Lower lobe of right lung (tissue), 2 donors: ENCODE data around the gene ARID1A. TPM values are rescaled to one million over a fixed set of nuclear protein-coding genes. Genes with fewer than 3 reads are reported as not detected.

ENCODE experiments used
- ATAC-seq, 2 donors: fragments of 200-7000 bp; cut with Tn5 transposase; one replicate each; pipeline ENCODE4 v1.9.1; 2020 to 2022; ENCODE audit warnings: mild to moderate bottlenecking in 2 of 2, moderate library complexity in 2 of 2
- DNase-seq: peaks from one replicate; pipeline ENCODE4 v3.0.0-alpha.2; 2020
- H3K27ac ChIP-seq: fragments of 200-600 bp; one replicate; pipeline ENCODE4 v1.8.0; 2022
- H3K27me3 ChIP-seq: fragments of 200-600 bp; one replicate; pipeline ENCODE4 v1.8.0; 2022; ENCODE audit warnings: low read depth
- H3K36me3 ChIP-seq: fragments of 200-600 bp; one replicate; pipeline ENCODE4 v1.8.0; 2022; ENCODE audit warnings: mild to moderate bottlenecking
- H3K4me1 ChIP-seq: fragments of 200-600 bp; one replicate; pipeline ENCODE4 v1.8.0; 2022
- H3K4me3 ChIP-seq: fragments of 200-600 bp; one replicate; pipeline ENCODE4 v1.8.0; 2022; ENCODE audit warnings: mild to moderate bottlenecking
- H3K9me3 ChIP-seq: fragments of 200-600 bp; one replicate; pipeline ENCODE4 v1.8.0; 2022
- intact Hi-C: fragments of 100-400 bp; cut with DNase I; formaldehyde crosslinking; loops from one replicate; pipeline ENCODE4 v1.11.0; 2022
- total RNA-seq: library from RNA; stranded (reverse); fragmentation: NEBNext Ultra II Directional; extraction: Animal tissue kit (Norgen Biotek cat#: 25700); gene quantifications from one replicate; pipeline ENCODE4 v1.2.1, GENCODE V29; 2021
- TF ChIP-seq, protein P1 (sequence below): fragments of 200-600 bp; IDR thresholded peaks from one replicate; pipeline ENCODE4 v1.8.0; 2022; ENCODE audit warnings: antibody characterized with exemption, mild to moderate bottlenecking
- donor health status: DM: no; HTN: yes; CAD: no; lungs with severe emphysema.

Gene ARID1A
- total RNA-seq, 1 donor from 2014 or later: 72.4 TPM

DNA sequence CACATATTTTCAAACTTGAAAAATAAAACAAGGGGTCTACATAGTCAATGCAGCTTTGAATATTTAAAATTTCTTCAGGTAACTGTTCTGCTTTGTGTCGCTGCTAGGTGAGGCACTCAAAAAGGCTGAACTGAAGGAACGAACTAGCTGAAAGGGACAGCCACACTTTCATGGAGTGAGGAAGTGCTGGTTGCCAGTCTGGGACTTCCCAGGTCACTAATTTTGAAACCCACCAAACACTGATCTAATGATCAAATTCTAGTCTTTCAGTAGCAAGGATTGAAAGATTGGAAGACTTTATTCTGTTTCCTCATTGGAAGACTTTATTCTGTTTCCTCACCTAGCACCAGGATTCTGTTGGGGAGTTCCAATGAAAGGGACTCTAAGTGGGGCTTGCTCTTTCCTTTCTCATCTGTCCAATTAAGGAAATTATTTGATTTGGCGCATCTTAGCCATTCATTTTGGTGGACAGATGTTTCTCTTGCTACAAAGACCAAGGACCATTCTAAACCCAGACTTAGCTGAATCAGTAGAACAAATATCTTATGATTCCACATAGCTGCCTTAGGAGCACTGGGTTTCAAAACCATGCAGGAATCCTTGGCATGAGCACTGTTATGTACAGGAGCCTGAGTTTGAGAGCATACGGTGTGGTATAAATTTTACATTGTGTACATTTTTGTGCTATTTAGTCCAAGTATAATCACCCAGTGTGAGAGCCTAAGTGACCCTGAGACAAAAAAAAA, 10.9 kb upstream of the ARID1A start:
- no peak for ATAC-seq
- intact Hi-C loops: no loop called here
- Histone ChIP-seq H3K27ac (no peak overlapping the region), H3K36me3 (no peaks in the 10 kb centered on the region), H3K9me3 (no peaks in the 10 kb centered on the region), H3K4me3 (no peak overlapping the region), H3K27me3 (no peaks in the 10 kb centered on the region), H3K4me1 (no peaks in the 10 kb centered on the region)
- TF ChIP-seq, protein P1, sequence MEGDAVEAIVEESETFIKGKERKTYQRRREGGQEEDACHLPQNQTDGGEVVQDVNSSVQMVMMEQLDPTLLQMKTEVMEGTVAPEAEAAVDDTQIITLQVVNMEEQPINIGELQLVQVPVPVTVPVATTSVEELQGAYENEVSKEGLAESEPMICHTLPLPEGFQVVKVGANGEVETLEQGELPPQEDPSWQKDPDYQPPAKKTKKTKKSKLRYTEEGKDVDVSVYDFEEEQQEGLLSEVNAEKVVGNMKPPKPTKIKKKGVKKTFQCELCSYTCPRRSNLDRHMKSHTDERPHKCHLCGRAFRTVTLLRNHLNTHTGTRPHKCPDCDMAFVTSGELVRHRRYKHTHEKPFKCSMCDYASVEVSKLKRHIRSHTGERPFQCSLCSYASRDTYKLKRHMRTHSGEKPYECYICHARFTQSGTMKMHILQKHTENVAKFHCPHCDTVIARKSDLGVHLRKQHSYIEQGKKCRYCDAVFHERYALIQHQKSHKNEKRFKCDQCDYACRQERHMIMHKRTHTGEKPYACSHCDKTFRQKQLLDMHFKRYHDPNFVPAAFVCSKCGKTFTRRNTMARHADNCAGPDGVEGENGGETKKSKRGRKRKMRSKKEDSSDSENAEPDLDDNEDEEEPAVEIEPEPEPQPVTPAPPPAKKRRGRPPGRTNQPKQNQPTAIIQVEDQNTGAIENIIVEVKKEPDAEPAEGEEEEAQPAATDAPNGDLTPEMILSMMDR: no peak
- no peak for DNase-seq

GRCh38 chr1:26686795-26687194, 9.0 kb upstream of the ARID1A start:
- Histone ChIP-seq H3K27me3 (no peaks in the 10 kb centered on the region), H3K27ac (no peak overlapping the region), H3K4me1 (peaks cover 12% of the 10 kb centered on the region), H3K9me3 (no peaks in the 10 kb centered on the region), H3K4me3 (no peak overlapping the region), H3K36me3 (no peaks in the 10 kb centered on the region)
- DNase-seq (no peak), ATAC-seq (no peak)
- TF ChIP-seq, protein P1: no peak
- intact Hi-C loops: no loop called here

DNA sequence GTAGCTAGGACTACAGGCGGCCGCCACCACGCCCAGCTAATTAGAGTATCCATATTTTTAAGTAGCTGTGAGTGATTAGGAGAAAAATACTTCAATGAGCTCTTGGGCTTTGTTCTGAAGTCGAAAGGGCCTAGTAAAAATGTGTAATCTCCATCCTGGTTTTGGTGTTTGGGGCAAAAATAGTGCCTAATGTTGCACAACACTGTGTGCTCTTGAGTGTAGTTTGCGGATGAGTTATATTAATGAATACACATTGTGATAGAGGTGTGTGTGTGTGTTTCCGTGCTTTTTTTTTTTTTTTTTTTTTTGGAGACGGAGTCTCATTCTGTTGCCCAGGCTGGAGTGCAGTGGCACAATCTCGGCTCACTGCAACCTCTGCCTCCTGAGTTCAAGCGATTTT, 6.3 kb upstream of the ARID1A start:
- DNase-seq: no peak
- ATAC-seq: no peak
- H3K27ac ChIP-seq: no peak overlapping the region

DNA sequence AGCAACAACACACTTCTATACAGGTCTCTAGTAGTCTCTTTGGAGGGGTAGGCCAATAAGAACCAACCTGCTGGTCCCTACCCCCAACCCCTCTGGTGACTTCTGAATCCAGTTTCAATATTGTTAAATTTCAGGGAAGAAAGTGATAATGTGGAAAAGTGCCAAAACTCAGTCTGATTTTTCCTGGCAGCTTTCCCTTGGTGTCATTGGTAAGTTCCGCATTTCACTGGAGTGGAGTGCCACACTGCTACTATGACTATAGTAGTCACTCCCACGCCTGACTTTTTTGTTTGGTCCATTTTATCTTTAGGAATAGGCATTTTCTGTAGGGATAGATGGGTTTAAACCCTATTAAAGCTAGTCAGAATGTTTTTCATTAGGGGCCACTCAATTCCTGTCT, 5.7 kb upstream of the ARID1A start:
- H3K27ac ChIP-seq: no peak overlapping the region
- no peaks in the 10 kb centered on the region for H3K27me3 ChIP-seq

More for the DNA sequence above, 6.3 kb upstream of the ARID1A start:
- Histone ChIP-seq H3K27me3 (no peaks in the 10 kb centered on the region), H3K9me3 (no peaks in the 10 kb centered on the region), H3K4me1 (peaks cover 28% of the 10 kb centered on the region), H3K36me3 (no peaks in the 10 kb centered on the region), H3K4me3 (no peak overlapping the region)
- TF ChIP-seq, protein P1: no peak
- intact Hi-C loops: no loop called here

DNA sequence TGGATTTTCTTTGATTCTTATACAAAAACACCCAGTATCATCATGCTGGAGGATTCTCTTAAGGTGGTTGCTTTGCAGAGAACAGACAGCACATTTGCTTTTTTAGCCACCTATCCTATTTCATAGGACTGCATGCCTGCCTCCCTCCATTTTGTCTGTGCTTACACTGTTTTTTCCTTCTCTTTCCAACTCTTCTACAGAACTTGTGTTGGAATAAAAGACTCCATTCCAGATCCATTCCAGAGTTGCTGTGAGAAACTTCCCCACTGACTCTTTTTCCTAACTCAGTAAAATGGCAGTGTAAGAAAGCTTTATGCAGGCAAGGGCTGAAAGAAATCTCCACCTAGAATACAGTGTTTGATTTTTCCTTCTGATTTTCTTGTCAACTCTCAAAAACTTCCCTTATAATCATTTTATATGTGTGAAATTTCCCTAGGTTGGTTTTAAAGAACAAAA, 5.2 kb upstream of the ARID1A start:
- ATAC-seq (no peak), DNase-seq (no peak)
- H3K4me1 ChIP-seq: peaks cover 35% of the 10 kb centered on the region
- intact Hi-C loops: loop anchor here (10.0 kb wide), 1 partner anchor 94 kb away; the partner anchor contains the start of gene PIGV
- H3K4me3 ChIP-seq: no peak overlapping the region
- TF ChIP-seq, protein P1: no peak
- H3K9me3 ChIP-seq: no peaks in the 10 kb centered on the region
- no peak overlapping the region for H3K27ac ChIP-seq
- H3K27me3 ChIP-seq: no peaks in the 10 kb centered on the region
- H3K36me3 ChIP-seq: no peaks in the 10 kb centered on the region

More for the DNA sequence above, 5.7 kb upstream of the ARID1A start:
- no peaks in the 10 kb centered on the region for H3K36me3 ChIP-seq
- ATAC-seq: no peak
- no peak for DNase-seq
- H3K9me3 ChIP-seq: no peaks in the 10 kb centered on the region
- intact Hi-C loops: loop anchor here (10.0 kb wide), 1 partner anchor 95 kb away; the partner anchor contains the start of gene PIGV
- TF ChIP-seq, protein P1: no peak
- no peak overlapping the region for H3K4me3 ChIP-seq
- peaks cover 34% of the 10 kb centered on the region for H3K4me1 ChIP-seq
